GM12878 (cell line): Measurements from ENCODE around the gene ZBTB38. TPM values are rescaled to one million over a fixed set of nuclear protein-coding genes. Genes with fewer than 3 reads are reported as not detected.

Experiments used
- ATAC-seq: fragments of 200-7000 bp; cut with Tn5 transposase; 3 replicates; pipeline ENCODE4 v1.9.1; 2020; ENCODE audit warnings: mild to moderate bottlenecking, moderate library complexity
- BruUV-seq: library from RNA; stranded (reverse); fragments of 400-500 nt; replicated peaks from 2 replicates; lab custom pipeline; 2021; lab: Mats Ljungman, UMichigan
- CTCF ChIA-PET: fragments of 300-600 bp; sonication (Branson Sonifier 250); formaldehyde crosslinking; extraction: SDS; loops from one replicate; lab custom pipeline; 2021; ENCODE audit warnings: inconsistent platforms; lab: Yijun Ruan, JAX
- POLR2A ChIA-PET: fragments of 350-600 bp; formaldehyde crosslinking; extraction: SDS; loops from one replicate; lab custom pipeline; 2021; ENCODE audit warnings: inconsistent platforms; lab: Charles Lee
- RAD21 ChIA-PET: fragments of 300-600 bp; sonication (Branson Sonifier 250); formaldehyde crosslinking; loops from one replicate; lab custom pipeline; 2023; ENCODE audit warnings: antibody characterized with exemption; ENCODE audit not compliant: unreplicated experiment; lab: Charles Lee
- SMC1A ChIA-PET: fragments of 300-600 bp; sonication (Branson Sonifier 250); formaldehyde crosslinking; loops from one replicate; lab custom pipeline; 2023; ENCODE audit not compliant: unreplicated experiment, uncharacterized antibody; lab: Charles Lee
- DNase-seq: peaks from one replicate; pipeline ENCODE4 v3.0.0-alpha.2; 2011; ENCODE audit warnings: low read depth, low spot score
- FAIRE-seq: peaks from 3 replicates; lab custom pipeline; 2011; peaks lifted over from hg19 to GRCh38; lab: Jason Lieb, UNC
- H2AFZ ChIP-seq: 2 replicates; pipeline ENCODE4 v1.6.0; 2011; ENCODE audit warnings: low read depth, low read length, control low read depth; ENCODE audit not compliant: control insufficient read depth
- H3K27ac ChIP-seq: 2 replicates; pipeline ENCODE4 v1.5.1; 2011; ENCODE audit warnings: control low read depth; ENCODE audit not compliant: control insufficient read depth, insufficient read depth
- H3K27me3 ChIP-seq, 2 experiments: replicated peaks in 1 of 2; 2 replicates each; pipeline versions ENCODE4 v1.6.0 to v1.6.1; 2011; ENCODE audit warnings: low read length in 1 of 2; ENCODE audit not compliant: control insufficient read depth in 2 of 2, insufficient read depth in 2 of 2
- H3K36me3 ChIP-seq, 2 experiments: 2 replicates each; pipeline ENCODE4 v1.5.1; 2011; ENCODE audit warnings: low read length in 1 of 2; ENCODE audit not compliant: control insufficient read depth in 2 of 2, insufficient read depth in 2 of 2
- H3K4me1 ChIP-seq: 2 replicates; pipeline ENCODE4 v1.6.1; 2011; ENCODE audit warnings: mild to moderate bottlenecking, low read length, moderate library complexity, mixed read lengths; ENCODE audit not compliant: control insufficient read depth, insufficient read depth
- H3K4me2 ChIP-seq: 2 replicates; pipeline ENCODE4 v1.6.0; 2011; ENCODE audit warnings: control low read depth; ENCODE audit not compliant: control insufficient read depth, insufficient read depth
- H3K4me3 ChIP-seq: fragments of 200-600 bp; sonication (generic); 2 replicates; pipeline ENCODE4 v1.5.1; 2016
- H3K79me2 ChIP-seq: 2 replicates; pipeline ENCODE4 v1.6.0; 2011; ENCODE audit warnings: low read length; ENCODE audit not compliant: control insufficient read depth, insufficient read depth
- H3K9ac ChIP-seq: 2 replicates; pipeline ENCODE4 v1.8.0; 2011; ENCODE audit warnings: low read length, control low read depth, mixed read lengths; ENCODE audit not compliant: control insufficient read depth, insufficient read depth
- H3K9me3 ChIP-seq: replicated peaks from 3 replicates; pipeline ENCODE4 v1.5.1; 2011; ENCODE audit warnings: mild to moderate bottlenecking, low read length; ENCODE audit not compliant: control insufficient read depth, insufficient read depth
- H4K20me1 ChIP-seq: 2 replicates; pipeline ENCODE4 v1.6.0; 2011; ENCODE audit not compliant: control insufficient read depth, insufficient read depth
- ATF2 ChIP-seq: IDR thresholded peaks from 2 replicates; pipeline ENCODE4 v1.6.1; 2012; ENCODE audit warnings: low read length, inconsistent platforms
- CHD1 ChIP-seq: IDR thresholded peaks from 2 replicates; pipeline ENCODE4 v1.6.1; 2012; ENCODE audit warnings: low read depth, low read length, improper control_type of control experiment
- EGR1 ChIP-seq, 2 experiments: IDR thresholded peaks; 1 replicate in 1 of 2; 2 replicates in 1 of 2; pipeline ENCODE4 v1.6.1; 2011 to 2012; ENCODE audit warnings: low read depth in 2 of 2, low read length in 2 of 2, borderline replicate concordance in 1 of 2, mild to moderate bottlenecking in 1 of 2, moderate library complexity in 1 of 2
- ELK1 ChIP-seq: IDR thresholded peaks from 2 replicates; pipeline ENCODE4 v1.6.1; 2012; ENCODE audit warnings: low read depth, low read length, improper control_type of control experiment
- IKZF1 ChIP-seq: fragments of 450-650 bp; conservative IDR thresholded peaks from 2 replicates; pipeline ENCODE4 v1.6.1; 2017; ENCODE audit warnings: antibody characterized with exemption, mild to moderate bottlenecking
- JUND ChIP-seq: IDR thresholded peaks from 2 replicates; pipeline ENCODE4 v1.6.1; 2012; ENCODE audit warnings: low read depth, mild to moderate bottlenecking, low read length, improper control_type of control experiment, moderate library complexity
- MEF2A ChIP-seq: IDR thresholded peaks from 2 replicates; pipeline ENCODE4 v1.6.1; 2011; ENCODE audit warnings: low read depth, mild to moderate bottlenecking, low read length, moderate library complexity; ENCODE audit not compliant: insufficient read depth
- MLLT1 ChIP-seq: fragments of 450-650 bp; IDR thresholded peaks from 2 replicates; pipeline ENCODE4 v1.6.1; 2016; ENCODE audit warnings: mild to moderate bottlenecking
- SMAD5 ChIP-seq: IDR thresholded peaks from 2 replicates; pipeline ENCODE4 v1.6.1; 2016; ENCODE audit warnings: antibody characterized with exemption, low read depth
- TCF7 ChIP-seq: IDR thresholded peaks from 2 replicates; pipeline ENCODE4 v1.6.1; 2014; ENCODE audit warnings: antibody characterized with exemption, borderline replicate concordance
- WRNIP1 ChIP-seq: IDR thresholded peaks from 2 replicates; pipeline ENCODE4 v1.6.1; 2011; ENCODE audit warnings: low read depth, low read length, improper control_type of control experiment, borderline replicate concordance
- ZBTB11 ChIP-seq: fragments of 450-650 bp; formaldehyde crosslinking; IDR thresholded peaks from 2 replicates; pipeline ENCODE4 v1.5.0; 2022; ENCODE audit warnings: mild to moderate bottlenecking, missing genetic modification characterization
- ZBTB4 ChIP-seq: fragments of 450-650 bp; formaldehyde crosslinking; IDR thresholded peaks from 2 replicates; pipeline ENCODE4 v1.4.0; 2022; ENCODE audit warnings: mild to moderate bottlenecking, moderate library complexity
- WGBS: methylation state at CpG from one replicate; pipeline ENCODE4 v1.1.6; 2016; ENCODE audit warnings: low lambda C conversion rate; ENCODE audit not compliant: insufficient replicate concordance, insufficient coverage; ENCODE audit errors: missing lambda C conversion rate; 5-methylcytosine and 5-hydroxymethylcytosine counted together
- in situ Hi-C: fragments of 300-500 bp; cut with MboI; formaldehyde crosslinking; loops from 9 replicates; pipeline ENCODE4 v1.14.3; 2018; ENCODE audit warnings: mixed read lengths
- intact Hi-C: fragments of 100-400 bp; cut with micrococcal nuclease; formaldehyde crosslinking; loops from one replicate; pipeline ENCODE4 v1.14.2; 2022; ENCODE audit not compliant: unreplicated experiment
- polyA plus RNA-seq, 11 experiments: library from polyadenylated mRNA; depleted of rRNA in 4 of 11; unstranded in 6 of 11; stranded (reverse) in 5 of 11; fragments of >200 nt; fragmentation: Nextera tagmentation in 4 of 11; fragmentation: Illumina TruSeq in 1 of 11; extraction: Ambion mirVana in 4 of 11; extraction: Trizol in 1 of 11; gene quantifications; 1 replicate in 1 of 11; 2 replicates in 10 of 11; pipeline versions ENCODE4 v1.2.1 to v1.2.3, GENCODE V29; 2011 to 2016; ENCODE audit warnings: inconsistent platforms in 2 of 11, missing spikeins in 2 of 11, low read depth in 1 of 11
- total RNA-seq, 4 experiments: library from RNA; depleted of rRNA in 3 of 4; stranded (reverse); fragments of >200 nt in 3 of 4; fragmentation: Illumina TruSeq in 1 of 4; extraction: Trizol in 1 of 4; gene quantifications; 2 replicates each; pipeline versions ENCODE4 v1.2.1 to v1.2.3, GENCODE V29; 2013 to 2021

ZBTB38 gene
- total and polyA plus RNA-seq, 10 of the 15 experiments (the other 5 are each of a cell fraction or from before 2014, with no cell fraction given), result 34.2 to 115 (median 88.6) TPM

GRCh38 chr3:141362736-141363135, 5.6 kb upstream of the ZBTB38 start:
- H3K4me2 ChIP-seq, result no peak overlapping the region
- ATAC-seq (no peak), DNase-seq (no peak), FAIRE-seq (no peak)
- H3K79me2 ChIP-seq, result no peaks in the 10 kb centered on the region
- no peaks in the 10 kb centered on the region for H3K36me3 ChIP-seq
- peaks cover 13% of the 10 kb centered on the region for H3K4me1 ChIP-seq
- no peak overlapping the region for H2AFZ ChIP-seq
- H3K4me3 ChIP-seq, result no peak overlapping the region
- ChIA-PET POLR2A (interaction anchor here (0.7 to 3.7 kb wide), 5 partner anchors 9 to 91 kb away, joined by 3 to 33 read pairs (median 4); no protein-coding TSS in a partner anchor), CTCF (interaction anchor here (0.8 to 6.8 kb wide), 12 partner anchors 9 to 94 kb away, joined by 3 to 288 read pairs (median 65); no protein-coding TSS in a partner anchor), SMC1A (interaction anchor here (0.5 to 6.8 kb wide), 21 partner anchors 9 to 198 kb away, joined by 3 to 242 read pairs (median 7); no protein-coding TSS in a partner anchor), RAD21 (interaction anchor here (0.9 to 5.2 kb wide), 9 partner anchors 10 to 97 kb away, joined by 3 to 119 read pairs (median 30); no protein-coding TSS in a partner anchor)
- in situ Hi-C loops, result no loop called here
- no peaks in the 10 kb centered on the region; the same call in 2 of the 3 replicates for H3K9me3 ChIP-seq
- H3K9ac ChIP-seq, result no peak overlapping the region
- WGBS, result 96% methylated on average over 1 of the region's 1 CpG
- no TSS peak for BruUV-seq
- intact Hi-C loops, result no loop called here
- no peaks in the 10 kb centered on the region for H4K20me1 ChIP-seq
- no peak overlapping the region for H3K27ac ChIP-seq
- no peaks in the 10 kb centered on the region for H3K27me3 ChIP-seq
- TF ChIP-seq JUND (no peak), CHD1 (no peak), EGR1 (IDR thresholded peaks at IDR 0.05; ENCODE audit: borderline replicate concordance in 1 of 2, low read depth in 2 of 2, low read length in 2 of 2) (no peak), ELK1 (no peak), IKZF1 (no peak), MLLT1 (no peak), TCF7 (no peak), WRNIP1 (no peak), ZBTB11 (CRISPR knock-in tag) (no peak), ATF2 (no peak), ZBTB4 (CRISPR knock-in tag) (no peak), MEF2A (no peak), SMAD5 (no peak)
